ENCODE data around the gene SUSD2.

GRCh38 chr22:24176040-24176439 lies 5.2 kb upstream of the SUSD2 start:
- TF ChIP-seq POLR2AphosphoS5 (IDR thresholded peaks at IDR 0.05), result no peak
- TF ChIP-seq CTCF (IDR thresholded peaks at IDR 0.05), result no peak

All from suprapubic skin (tissue), 3 donors.